NT2/D1 (cell line): Measurements from ENCODE around the gene ACACA.

ENCODE experiments used
- YY1 ChIP-seq: IDR thresholded peaks from 2 replicates; pipeline ENCODE4 v1.6.1; 2011; ENCODE audit not compliant: insufficient read length, insufficient read depth
- ZNF274 ChIP-seq: IDR thresholded peaks from 2 replicates; pipeline ENCODE4 v1.6.1; 2011; ENCODE audit warnings: mild to moderate bottlenecking, low read depth, low read length

- no peak for TF ChIP-seq YY1
- TF ChIP-seq ZNF274, result no peak
These were observed 283.2 kb downstream of the ACACA start for GRCh38 chr17:37123386-37123785.
